Psoas muscle (tissue), 8 donors: ENCODE measurements around the gene KLHL30. TPM values are rescaled to one million over a fixed set of nuclear protein-coding genes. Genes with fewer than 3 reads are reported as not detected.

ENCODE experiments used
- ATAC-seq, 4 donors: fragments of 200-7000 bp; cut with Tn5 transposase; one replicate each; pipeline ENCODE4 v1.9.1; 2020; ENCODE audit warnings: moderate library complexity in 3 of 4, mild to moderate bottlenecking in 2 of 4
- DNase-seq, 2 donors: peaks; one replicate each; pipeline ENCODE4 v3.0.0-alpha.2; 2020
- H3K27ac ChIP-seq: fragments of 200-600 bp; one replicate; pipeline ENCODE4 v1.8.0; 2022
- H3K27me3 ChIP-seq, 3 donors: fragments of 200-600 bp in 1 of 3; one replicate each; pipeline versions ENCODE4 v1.6.1 to v1.8.0; 2013 to 2022; ENCODE audit warnings: low read length in 2 of 3, mild to moderate bottlenecking in 2 of 3, moderate library complexity in 1 of 3; ENCODE audit not compliant: insufficient read depth in 3 of 3
- H3K36me3 ChIP-seq, 2 donors: fragments of 200-600 bp in 1 of 2; one replicate each; pipeline versions ENCODE4 v1.6.1 to v1.8.0; 2013 to 2022; ENCODE audit warnings: low read depth in 1 of 2, mild to moderate bottlenecking in 1 of 2, moderate library complexity in 1 of 2; ENCODE audit not compliant: insufficient read depth in 1 of 2
- H3K4me1 ChIP-seq: fragments of 200-600 bp; one replicate; pipeline ENCODE4 v1.8.0; 2022
- H3K4me3 ChIP-seq: fragments of 200-600 bp; one replicate; pipeline ENCODE4 v1.8.0; 2022; ENCODE audit warnings: mild to moderate bottlenecking
- H3K9me3 ChIP-seq: fragments of 200-600 bp; one replicate; pipeline ENCODE4 v1.8.0; 2022
- CTCF ChIP-seq: fragments of 200-600 bp; IDR thresholded peaks from one replicate; pipeline ENCODE4 v1.8.0; 2022; ENCODE audit warnings: antibody characterized with exemption
- WGBS, 3 donors: extraction: QIAGEN DNeasy Blood & Tissue Kit; methylation state at CpG; one replicate each; pipeline versions ENCODE4 v1.1.6 to v1.1.7; 2013; 5-methylcytosine and 5-hydroxymethylcytosine counted together
- intact Hi-C, 2 donors: fragments of 100-400 bp; cut with DNase I; formaldehyde crosslinking; loops; one replicate each; pipeline versions ENCODE4 v1.11.0 to v1.14.2; 2022
- polyA plus RNA-seq, 3 donors: library from polyadenylated mRNA; stranded (reverse); fragments of 200-250 nt; gene quantifications; one replicate each; pipeline ENCODE4 v1.2.3, GENCODE V29; 2013
- total RNA-seq, 4 donors: library from RNA; stranded (reverse); fragmentation: NEBNext Ultra II Directional in 2 of 4; extraction: Animal tissue kit (Norgen Biotek cat#: 25700) in 2 of 4; gene quantifications; one replicate each; pipeline versions ENCODE4 v1.2.1 to v1.2.4, GENCODE V29; 2021 to 2023
- donor health status: healthy with polysubstance abuse.
- donor health status: DM: no; HTN: no; CAD: no; lungs with moderate emphysema.
- donor health status: Bipolar disorder and iron deficiency.
- donor health status: healthy.
- donor health status: DM: yes; HTN: yes; CAD: no.
- donor health status: DM: no; HTN: no; CAD: no.
- donor health status: DM: no; HTN: no; CAD: no.
- donor health status: DM: yes; HTN: yes; CAD: no.

The KLHL30 gene
- total and polyA plus RNA-seq, 7 donors: 67.7 to 175 (median 121) TPM

GRCh38 chr2:238117199-238118154 lies 21.0 kb upstream of the KLHL30 start:
- peak in 3 of 4 donors; percentile 14 to 80 (median 47) for ATAC-seq
- Histone ChIP-seq H3K36me3 (no peaks in the 10 kb centered on the region), H3K9me3 (peaks cover 3% of the 10 kb centered on the region), H3K4me1 (no peaks in the 10 kb centered on the region), H3K27me3 (no peaks in the 10 kb centered on the region), H3K4me3 (no peak overlapping the region), H3K27ac (no peak overlapping the region)
- DNase-seq: peak in 1 of 2 donors; percentile 13
- no peak for TF ChIP-seq CTCF
- intact Hi-C loops: no loop called here
- 64 to 67% (median 67%) methylated on average over 11 of the region's 11 CpGs for WGBS, 3 donors

- intact Hi-C loops: no loop called here
- Histone ChIP-seq H3K36me3 (no peaks in the 10 kb centered on the region), H3K27ac (no peak overlapping the region), H3K4me1 (no peaks in the 10 kb centered on the region), H3K9me3 (no peaks in the 10 kb centered on the region), H3K27me3 (no peaks in the 10 kb centered on the region), H3K4me3 (no peak overlapping the region)
- 55 to 64% (median 60%) methylated on average over 15 of the region's 15 CpGs for WGBS, 3 donors
- no peak for ATAC-seq
- DNase-seq: peak; percentile 7 to 36
- TF ChIP-seq CTCF: no peak
Measured at GRCh38 chr2:238119756-238120462, 18.6 kb upstream of the KLHL30 start.

- TF ChIP-seq CTCF: peak; percentile 11
- no peaks in the 10 kb centered on the region for H3K9me3 ChIP-seq
- 41 to 47% (median 43%) methylated on average over 27 to 30 of the region's 30 CpGs for whole genome bisulfite sequencing, 3 donors
- no peak overlapping the region for H3K27ac ChIP-seq
- intact Hi-C loops: no loop called here
- H3K4me1 ChIP-seq: no peaks in the 10 kb centered on the region
- ATAC-seq (peak; percentile 41 to 85 (median 76)), DNase-seq (peak; percentile 28 to 58)
- no peaks in the 10 kb centered on the region for H3K36me3 ChIP-seq
- H3K4me3 ChIP-seq: no peak overlapping the region
- H3K27me3 ChIP-seq: no peaks in the 10 kb centered on the region
Measured at GRCh38 chr2:238120463-238121298, 17.8 kb upstream of the KLHL30 start.

- H3K4me3 ChIP-seq: no peak overlapping the region
- peak in 1 of 2 donors; percentile 44 for DNase-seq
- H3K27ac ChIP-seq: no peak overlapping the region
- no peak for TF ChIP-seq CTCF
- no peak for ATAC-seq
- intact Hi-C loops: no loop called here
- H3K27me3 ChIP-seq: no peaks in the 10 kb centered on the region
- H3K9me3 ChIP-seq: no peaks in the 10 kb centered on the region
- 87 to 91% (median 89%) methylated on average over 27 of the region's 27 CpGs for WGBS, 3 donors
- H3K36me3 ChIP-seq: no peaks in the 10 kb centered on the region
- H3K4me1 ChIP-seq: no peaks in the 10 kb centered on the region
Measured at GRCh38 chr2:238121511-238122286, 16.8 kb upstream of the KLHL30 start.
